SK-N-MC (cell line): Measurements from ENCODE around the gene S100P.

Experiments
- EZH2 ChIP-seq: fragments of 200-600 bp; sonication (generic); IDR thresholded peaks from one replicate; pipeline ENCODE4 v1.6.1; 2017; ENCODE audit warnings: antibody characterized with exemption
- FOXP2 ChIP-seq: optimal IDR thresholded peaks from 2 replicates; pipeline ENCODE3; 2011; ENCODE audit warnings: mild to moderate bottlenecking, moderate library complexity; ENCODE audit not compliant: insufficient read depth; ENCODE audit errors: extremely low read length, control extremely low read depth
- POLR2AphosphoS5 ChIP-seq: IDR thresholded peaks from 2 replicates; pipeline ENCODE4 v1.6.1; 2012; ENCODE audit warnings: mild to moderate bottlenecking, low read depth, low read length, borderline replicate concordance

GRCh38 chr4:6694177-6694901 is 661 bp downstream of the S100P start:
- TF ChIP-seq EZH2 (no peak), POLR2AphosphoS5 (no peak), FOXP2 (no peak)
